Activated CD8-positive, alpha-beta memory T cell treated with anti-CD3 and anti-CD28 coated beads, Interleukin-2, amount 50 U/mL, for 24 hours (primary cell): ENCODE measurements around the gene KYNU.
"Not testable (repeated sequence)": the region's sequence is repeated elsewhere in the genome, so short reads cannot be mapped to it uniquely, and the experiment has no call there.

ENCODE experiments used
- DNase-seq: peaks from one replicate; pipeline ENCODE4 v3.0.0-alpha.2; 2020; ENCODE audit errors: extremely low read depth

The KYNU gene

DNA sequence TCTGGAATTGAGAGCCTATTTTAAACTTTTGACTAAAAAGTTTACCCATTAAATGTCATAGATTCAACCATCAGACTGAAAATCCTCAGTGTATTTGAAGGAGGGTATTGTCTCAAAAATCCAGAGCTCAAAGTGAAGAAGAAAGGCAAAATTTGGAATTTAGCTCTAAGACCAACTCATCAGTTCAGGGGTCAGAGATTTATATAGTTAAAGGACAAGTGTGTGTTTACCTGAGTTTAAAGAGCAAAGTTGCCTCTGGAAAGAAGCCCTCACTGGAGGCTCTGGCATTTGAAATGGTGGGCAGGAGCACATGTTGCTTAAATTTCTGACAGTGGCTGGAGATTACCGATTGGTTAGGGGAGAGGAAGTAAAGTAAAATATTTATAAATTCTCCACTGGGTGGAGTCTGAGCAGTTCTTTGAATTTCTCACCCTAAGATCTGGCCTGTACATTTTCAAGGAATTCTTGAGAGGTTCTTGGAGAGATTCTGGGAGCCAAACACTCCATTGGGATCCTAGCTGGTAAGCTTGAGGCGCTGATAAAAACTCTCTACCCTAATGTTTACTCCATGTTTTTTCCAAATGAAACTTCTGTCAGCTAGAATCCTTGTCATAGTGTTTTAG is at the start of gene KYNU:
KYNU (plus strand) TSS at position 449 of the 623 bp plus-strand sequence. CDS start 7,704 bp downstream, outside the sequence.
- no peak for DNase-seq

DNA sequence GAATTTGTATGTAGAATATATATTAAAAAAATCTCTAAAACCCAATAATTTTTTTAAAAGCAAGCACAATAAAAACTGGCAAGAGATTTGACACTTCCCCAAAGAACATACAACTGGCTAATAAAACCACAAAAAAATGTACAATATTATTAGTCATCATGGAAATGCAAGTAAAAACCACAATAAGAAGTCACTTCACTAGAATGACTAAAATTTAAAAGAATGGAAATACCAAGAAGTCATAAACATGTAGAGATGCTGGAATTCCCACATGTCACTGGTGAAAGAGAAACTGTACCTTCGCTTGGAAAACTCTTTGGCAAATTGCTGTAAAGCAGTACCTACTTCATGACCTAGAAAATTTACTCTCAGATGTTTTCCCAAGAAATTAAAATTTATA is 43.4 kb upstream of the KYNU start:
- DNase-seq = no peak

DNA sequence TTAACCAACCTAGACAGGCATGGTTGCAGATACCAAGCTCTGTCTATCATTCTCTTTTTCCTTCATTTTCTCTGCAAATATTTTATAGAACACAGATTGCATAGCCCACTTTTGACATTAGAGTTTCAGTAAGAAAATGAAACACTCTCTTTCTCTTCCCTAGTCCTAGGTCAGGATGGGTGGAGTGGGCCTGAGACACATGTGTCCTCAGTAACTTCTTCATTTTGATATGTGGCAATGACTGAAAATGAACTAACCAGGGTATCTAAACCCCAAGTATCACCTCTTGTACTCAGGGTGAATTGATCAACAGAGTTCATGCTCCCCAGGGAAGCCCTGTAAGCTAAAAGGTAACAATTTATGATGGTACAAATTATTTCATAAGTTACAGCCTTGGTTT is 37.0 kb upstream of the KYNU start:
- DNase-seq = no peak

DNA sequence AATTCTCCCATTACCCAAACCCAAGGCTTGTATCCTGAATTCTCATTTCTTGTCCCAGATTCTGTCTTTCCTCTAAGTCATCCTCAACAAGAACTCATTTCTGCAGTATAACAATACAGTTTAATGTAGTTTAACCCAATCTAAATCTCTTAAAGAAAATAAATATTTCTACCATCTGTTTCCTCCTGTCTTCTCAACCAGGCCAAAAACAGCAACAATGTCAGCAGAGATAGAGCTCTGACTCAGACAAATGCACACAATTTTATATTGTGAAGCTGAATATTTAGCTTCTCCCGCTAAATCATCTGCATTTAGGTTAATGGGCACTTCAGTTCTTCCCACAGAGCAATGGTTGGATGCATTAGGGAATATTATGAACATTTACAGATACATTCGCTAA is 35.7 kb upstream of the KYNU start:
- no peak for DNase-seq

DNA sequence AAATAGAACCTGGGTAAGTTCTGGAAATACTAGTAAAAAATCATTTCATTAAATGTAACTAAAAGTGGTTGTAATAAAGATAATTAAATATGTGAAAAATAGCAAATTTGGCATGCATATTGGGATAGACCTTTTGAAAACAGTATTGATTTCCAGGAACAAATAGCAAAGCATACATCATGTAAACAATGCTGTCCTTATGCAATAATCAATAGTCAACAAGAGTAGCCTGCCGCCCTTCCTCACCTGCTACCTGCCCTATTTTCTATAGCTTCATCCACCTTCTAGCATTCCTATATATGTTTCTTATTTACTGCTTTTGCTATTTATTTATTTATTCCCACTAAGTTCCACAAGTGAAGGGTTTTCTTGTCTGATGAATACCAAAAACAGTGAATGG is 35.1 kb upstream of the KYNU start:
- no peak for DNase-seq

DNA sequence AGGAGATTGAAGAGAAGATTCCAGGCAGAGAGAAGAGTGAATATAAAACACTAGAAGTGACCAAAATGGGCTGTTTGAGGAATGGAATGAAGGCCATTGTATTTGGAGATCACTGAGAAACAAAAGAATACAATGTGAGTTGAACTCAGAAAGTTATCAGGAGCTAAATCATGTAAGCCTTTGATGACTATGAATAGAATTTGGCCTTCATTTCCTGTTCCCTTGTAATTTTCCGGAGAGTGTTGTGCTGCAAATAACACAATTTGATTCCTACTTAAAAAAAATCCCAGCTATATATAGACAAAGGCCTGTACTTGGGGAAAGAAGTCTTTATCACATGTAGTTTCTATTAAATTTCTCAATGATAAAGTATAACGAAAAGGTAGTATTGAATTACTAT is 33.7 kb upstream of the KYNU start:
- no peak for DNase-seq

DNA sequence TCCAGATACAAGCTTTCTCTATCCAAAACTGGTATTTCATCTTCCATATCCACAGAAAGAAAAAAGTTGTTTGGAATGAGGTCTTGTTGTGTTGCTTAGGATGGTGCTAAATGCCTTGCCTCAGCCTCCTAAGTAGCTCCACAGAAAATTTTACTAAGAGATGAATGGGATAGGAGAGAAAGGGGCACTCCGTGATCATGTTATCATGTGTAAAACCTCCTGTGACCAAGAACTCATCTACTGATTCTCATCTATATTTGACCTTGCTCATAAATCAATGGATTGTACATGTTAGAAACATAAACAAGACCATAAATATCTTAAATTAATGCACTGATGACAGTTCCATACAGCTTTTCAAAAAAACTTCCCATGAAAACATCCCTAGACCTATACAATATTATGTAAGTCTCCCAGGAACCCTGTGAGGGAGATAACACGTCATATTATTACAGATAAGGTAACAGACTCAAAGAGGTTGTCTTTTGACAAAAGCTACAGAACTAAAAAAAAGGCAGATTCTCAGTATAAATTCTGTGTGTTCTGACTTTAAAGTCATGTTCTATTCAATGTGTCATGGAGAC is 29.3 kb upstream of the KYNU start:
- DNase-seq = no peak

DNA sequence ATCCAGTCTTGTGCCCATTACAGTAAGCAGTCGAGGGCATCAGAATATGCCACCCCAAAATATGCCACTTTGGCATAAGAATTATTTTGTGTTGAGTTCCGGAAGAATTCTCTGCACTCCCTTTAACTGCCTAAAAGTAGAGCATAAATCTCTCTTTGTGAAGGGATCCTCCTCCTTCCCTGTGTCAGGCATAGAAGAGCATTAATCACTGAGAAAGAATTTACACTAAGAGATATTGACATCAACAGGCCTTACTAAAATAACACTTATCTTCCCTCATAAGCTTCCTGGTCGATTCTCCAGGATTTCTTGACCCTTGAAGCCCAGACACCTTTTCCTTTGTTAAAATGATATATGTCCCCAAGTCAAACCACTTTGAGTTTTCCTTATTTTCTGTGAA is 27.6 kb upstream of the KYNU start:
- no peak for DNase-seq

DNA sequence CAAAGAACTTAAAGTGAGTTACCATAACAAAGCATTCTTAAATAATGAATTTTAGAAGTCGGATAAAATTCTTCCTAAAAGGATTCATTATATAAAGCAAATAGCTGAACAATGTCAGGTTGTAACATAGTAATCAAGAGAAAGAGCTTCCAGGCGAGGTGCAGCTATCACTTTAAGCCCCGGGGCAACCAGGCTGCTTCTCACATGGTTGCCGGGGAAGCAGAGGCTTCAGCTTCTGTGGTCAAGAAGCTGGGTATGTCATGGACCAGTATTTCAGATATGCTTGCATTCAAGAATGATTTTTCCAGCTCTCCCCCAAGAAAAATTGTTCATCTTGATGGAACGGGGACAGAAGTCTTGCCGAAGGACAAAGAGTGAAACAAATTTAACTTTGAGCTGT is 23.6 kb upstream of the KYNU start:
- DNase-seq = no peak

DNA sequence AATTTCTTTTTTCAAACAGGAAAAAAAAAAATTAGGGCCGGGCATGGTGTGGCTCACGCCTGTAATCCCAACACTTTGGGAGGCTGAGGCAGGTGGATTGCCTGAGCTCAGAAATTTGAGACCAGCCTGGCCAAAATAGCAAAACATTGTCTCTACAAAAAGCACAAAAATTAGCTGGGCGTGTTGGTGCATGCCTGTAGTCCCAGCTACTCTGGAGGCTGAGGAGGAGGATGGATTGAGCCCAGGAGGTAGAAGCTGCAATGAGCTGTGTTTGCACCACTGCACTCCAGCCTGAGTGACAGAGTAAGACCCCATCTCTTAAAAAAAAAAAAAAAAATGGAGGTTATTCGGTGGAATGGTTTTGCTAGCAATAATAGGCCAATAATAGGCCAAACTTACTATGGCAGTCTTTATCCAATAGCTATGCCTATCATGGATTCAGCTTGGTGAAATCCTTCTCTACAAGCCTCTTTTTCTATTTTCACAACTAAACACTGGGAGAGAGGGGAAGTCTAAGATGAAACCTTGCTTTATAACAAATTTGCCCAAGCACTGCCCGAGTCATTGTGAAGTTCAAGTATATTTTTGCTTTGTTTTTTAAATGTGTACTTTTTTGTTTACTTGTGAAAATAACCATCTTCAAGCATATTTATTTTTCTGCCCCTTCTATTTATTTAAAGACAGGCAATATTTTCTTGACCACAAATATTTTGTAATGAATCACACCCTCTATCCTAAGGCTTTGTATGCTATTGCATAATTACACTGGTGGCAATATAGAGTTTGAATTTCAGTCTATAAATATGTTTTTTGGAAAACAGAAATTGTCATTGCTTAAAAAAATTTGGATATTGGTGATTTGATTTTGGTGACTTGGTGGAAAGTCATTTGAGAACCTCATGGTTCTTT is 20.0 kb upstream of the KYNU start:
- no peak for DNase-seq

DNA sequence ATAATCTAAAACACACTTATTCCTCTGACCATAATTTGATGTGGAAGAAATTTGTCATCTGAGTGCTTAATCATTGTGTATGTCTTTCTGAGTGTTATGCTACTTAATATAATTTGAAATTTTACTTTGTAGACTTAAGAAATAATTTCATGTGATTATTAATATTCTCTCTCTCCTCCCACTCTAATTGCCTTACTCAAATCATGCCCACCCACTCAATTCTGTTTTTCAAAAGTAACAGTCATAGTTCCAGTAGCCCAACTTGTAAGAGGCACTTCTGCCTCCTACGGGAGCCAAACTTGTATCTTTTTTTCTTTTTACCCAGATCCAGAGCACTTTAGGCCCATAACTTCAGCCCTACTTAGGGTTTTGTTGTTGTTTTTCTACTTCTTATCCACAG is 18.5 kb upstream of the KYNU start:
- DNase-seq = no peak

DNA sequence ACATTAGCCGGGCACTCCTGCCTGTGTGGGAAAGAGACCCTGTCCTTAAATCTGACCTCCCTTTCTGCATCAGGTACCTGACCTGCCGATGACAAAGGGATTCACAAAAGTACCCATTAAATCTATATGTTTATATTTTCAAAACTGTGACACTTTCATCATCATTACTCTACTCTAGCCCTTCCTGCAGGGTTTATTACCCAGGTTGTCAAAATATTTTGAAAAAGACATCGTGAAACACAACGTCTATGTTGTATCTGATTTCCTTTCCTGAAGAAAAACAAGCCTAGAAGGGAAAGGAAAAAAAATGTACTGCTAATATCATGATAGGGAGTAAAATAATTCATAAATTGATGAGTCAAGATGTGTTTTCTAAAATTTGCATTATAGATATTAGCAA is 15.2 kb upstream of the KYNU start:
- no peak for DNase-seq

DNA sequence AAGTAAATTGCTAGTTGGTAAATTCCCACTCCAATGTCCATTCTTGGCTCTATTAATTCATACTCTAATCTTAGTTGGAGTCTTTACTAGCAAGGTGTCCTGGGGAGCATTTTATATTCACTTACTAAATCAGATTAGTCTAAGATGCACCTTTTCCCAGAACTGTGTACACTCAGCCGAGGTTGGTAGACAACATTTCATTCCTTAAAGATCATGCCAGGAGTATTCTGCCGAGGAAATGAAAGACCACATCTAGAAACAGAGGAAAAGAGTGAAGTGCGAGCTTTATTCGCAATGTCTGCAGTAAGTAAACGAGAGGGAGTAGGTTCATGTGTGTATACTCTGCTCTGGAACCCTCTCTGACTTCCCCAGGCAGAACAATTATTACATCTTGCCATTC is 14.6 kb upstream of the KYNU start:
- DNase-seq = no peak

DNA sequence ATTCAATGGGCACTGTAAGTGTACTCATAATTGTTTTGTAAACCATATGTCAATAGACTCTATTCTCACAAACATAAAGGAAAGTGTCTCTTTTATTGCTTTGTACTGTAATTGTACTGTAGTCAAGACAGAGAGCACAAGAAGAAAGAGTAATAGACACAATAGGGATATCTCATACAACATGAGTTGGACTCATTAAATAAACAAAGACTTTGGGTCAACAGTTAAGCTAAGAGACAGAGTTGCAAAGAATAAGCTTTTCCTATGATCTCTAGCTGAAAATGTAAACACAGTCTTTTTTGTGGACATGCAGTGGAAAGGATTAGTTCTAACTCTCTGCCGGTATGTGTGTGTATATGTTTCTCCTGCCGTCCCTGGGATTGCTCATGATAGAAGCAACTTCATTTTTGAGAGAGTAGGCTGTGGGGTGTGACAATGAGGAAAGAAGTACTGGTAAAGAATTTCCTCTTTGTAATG is 13.9 kb upstream of the KYNU start:
- no peak for DNase-seq

DNA sequence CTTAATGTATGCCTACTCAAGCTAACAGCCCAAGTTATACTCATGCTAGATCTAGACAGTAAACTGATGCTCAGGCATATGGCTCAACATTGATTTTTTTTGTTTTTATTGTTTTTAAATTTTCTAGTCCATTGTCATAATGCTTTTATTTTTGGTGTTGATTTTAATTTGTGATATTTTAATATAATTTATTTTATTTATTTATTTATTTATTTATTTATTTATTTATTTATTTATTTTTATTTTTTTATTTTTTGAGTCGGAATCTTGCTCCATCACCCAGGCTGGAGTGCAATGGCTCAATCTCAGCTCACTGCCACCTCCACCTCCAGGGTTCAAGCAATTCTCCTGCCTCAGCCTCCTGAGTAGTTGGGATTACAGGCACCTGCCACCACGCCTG is 12.9 kb upstream of the KYNU start:
- DNase-seq = not testable (repeated sequence)

DNA sequence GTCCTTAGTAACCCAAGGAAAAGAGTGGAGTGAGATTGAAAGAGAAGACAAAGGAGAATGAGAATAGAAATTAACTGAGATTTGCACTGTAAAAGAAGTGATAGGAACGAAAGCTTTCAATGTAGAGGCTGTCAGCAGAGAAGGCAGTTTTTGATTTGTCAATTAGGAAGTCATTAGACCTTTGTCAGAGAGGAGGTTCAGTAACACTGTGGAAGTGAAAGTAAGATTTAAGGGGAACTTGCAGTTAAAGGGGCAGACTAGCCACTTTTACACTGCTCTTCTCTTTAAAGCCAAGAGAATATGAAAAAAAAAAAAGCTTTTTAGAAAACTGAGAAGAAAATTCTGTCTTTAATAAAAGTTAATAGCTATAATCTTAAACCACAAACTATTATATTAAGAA is 11.5 kb upstream of the KYNU start:
- no peak for DNase-seq

DNA sequence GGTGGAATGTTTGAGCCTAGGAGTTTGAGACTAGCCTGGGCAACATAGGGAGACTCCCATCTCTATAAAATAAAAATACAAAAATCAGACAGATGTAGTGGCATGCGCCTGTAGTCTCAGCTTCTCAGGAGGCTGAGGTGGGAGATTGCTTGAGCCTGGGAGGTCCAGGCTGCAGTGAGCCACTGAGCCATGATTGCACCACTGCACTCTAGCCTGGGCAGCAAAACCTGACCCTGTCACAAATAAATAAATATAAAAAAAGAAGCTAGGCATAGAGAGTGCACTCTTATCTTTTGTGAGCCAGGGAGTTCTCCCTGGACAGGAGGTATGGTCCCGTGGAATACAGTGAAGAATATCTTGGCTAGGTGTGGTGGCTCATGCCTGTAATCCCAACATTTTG is 11.0 kb upstream of the KYNU start:
- no peak for DNase-seq

DNA sequence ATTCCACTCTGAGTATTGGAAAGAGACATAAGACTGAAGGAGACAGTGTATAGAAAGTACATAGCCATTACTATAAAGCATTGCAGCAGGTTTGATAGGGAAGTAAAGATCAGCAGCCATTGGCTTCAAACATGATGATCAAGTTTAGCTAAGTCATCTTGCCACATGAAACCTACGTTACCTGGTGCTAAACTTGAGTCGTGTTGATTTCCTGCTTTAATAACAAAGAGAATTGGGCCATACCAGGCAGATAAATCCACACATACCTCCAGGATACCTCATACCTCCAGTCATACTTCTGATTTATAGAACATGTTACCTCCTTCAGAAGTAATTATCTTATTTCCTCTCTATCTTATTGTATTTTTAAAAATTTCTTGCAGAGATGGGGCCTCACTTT is 10.3 kb upstream of the KYNU start:
- no peak for DNase-seq

DNA sequence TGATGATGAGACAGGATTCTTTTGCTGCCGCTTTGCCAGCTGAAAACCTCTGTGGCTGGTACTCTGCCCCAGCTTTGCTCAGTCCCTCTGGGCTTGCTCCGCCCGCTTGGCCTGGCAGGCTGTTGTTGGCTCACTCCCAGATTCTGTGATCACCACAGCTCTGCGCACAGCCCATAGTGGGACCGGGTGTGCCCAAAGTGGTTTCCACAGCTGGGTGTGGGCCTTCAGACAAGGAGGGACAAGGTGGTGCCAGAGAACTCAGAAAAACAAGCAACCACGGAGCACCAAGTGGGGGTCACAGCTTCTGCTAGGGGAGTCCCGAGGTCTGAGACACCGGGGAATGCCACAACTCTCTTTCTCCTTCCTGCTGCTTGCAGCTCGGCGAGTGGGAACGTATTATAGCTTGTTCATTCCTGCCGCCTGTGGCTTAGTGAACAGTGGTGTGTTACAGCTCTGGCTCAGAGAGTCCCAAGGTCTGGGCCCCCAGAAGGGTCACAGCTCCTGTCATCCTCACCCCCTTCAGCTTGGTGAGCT is 9.2 kb upstream of the KYNU start:
- DNase-seq = no peak

DNA sequence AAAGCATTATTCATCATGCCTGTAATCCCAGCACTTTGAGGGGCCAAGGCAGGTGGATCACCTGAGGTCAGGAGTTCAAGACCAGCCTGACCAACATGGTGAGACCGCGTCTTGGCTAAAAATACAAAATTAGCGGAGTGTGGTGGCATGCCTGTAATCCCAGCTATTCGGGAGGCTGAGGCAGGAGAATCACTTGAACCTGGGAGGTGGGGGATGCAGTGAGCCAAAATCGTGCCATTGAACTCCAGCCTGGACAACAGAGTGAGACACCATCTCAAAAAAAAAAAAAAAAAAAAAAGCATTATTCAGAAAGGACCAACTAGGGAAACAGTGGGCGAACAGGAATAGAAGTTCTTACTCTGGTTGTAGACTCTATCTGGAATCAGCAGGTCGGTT is 8.4 kb upstream of the KYNU start:
- DNase-seq = not testable (repeated sequence)

DNA sequence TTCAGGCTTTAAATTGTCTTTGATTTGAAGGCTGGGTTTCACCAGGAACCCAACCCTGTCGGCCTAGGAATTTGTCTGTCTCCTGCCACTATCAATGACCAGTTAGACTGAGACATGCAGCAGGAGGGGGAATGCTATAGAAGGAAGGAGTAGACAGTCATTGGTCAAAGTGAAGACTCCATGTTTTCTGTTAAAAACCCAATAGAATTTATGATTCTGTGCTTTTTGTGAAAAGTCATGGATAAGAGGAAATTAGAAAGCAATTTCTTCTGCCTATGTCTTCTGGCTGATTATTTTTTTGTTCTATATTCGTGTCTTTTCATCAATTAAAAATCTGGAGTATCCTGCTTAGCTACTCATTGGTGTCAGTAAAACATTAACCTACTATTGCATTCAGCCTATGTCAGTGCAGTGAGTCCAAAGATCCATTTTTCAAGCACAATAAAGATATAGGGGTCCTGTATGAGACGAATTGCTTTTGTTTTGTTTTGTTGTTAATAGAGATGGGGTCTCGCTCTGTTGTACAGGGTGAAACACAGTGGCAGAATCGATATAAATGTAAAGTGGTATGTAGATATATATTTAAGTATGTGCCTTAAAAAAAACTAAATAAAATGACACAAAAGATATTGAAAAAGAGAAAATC is 7.9 kb upstream of the KYNU start:
- no peak for DNase-seq

DNA sequence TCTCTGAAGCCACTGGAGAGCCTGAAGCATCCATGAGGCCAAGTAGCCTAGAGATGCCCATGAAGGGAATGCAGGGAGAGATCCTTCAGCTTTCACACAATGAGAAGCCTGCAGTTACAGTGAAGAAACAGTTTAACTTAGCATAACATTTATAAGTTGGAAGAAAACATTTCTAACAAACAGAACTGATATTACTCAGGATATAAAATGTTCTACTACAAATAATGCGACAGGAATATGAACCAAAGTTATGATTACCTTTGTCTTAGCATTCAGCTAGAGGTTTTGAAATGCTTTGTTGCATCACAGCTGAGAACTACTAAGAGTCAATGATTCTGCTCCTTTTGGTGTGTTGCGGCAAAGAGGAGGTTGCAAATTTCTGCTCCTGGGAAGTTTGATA is 6.9 kb upstream of the KYNU start:
- DNase-seq = no peak
